MG63 (cell line): ENCODE results near the gene RIMBP2. TPM values are rescaled to one million over a fixed set of nuclear protein-coding genes. Genes with fewer than 3 reads are reported as not detected.

ENCODE experiments used
- DNase-seq: peaks from one replicate; pipeline ENCODE4 v3.0.0-alpha.2; 2020
- H3K27me3 ChIP-seq: fragments of 250-450 bp; sonication (Bioruptor Pico); 2 replicates; pipeline ENCODE4 v1.5.1; 2020; ENCODE audit warnings: mild to moderate bottlenecking, moderate library complexity
- H3K36me3 ChIP-seq: fragments of 250-450 bp; sonication (Bioruptor Pico); 2 replicates; pipeline ENCODE4 v1.5.1; 2020; ENCODE audit warnings: mild to moderate bottlenecking, moderate library complexity
- H3K4me3 ChIP-seq: fragments of 250-450 bp; sonication (Bioruptor Pico); 2 replicates; pipeline ENCODE4 v1.5.1; 2020; ENCODE audit warnings: mild to moderate bottlenecking, moderate library complexity
- H3K9me3 ChIP-seq: fragments of 250-450 bp; sonication (Bioruptor Pico); 2 replicates; pipeline ENCODE4 v1.5.1; 2020; ENCODE audit warnings: mild to moderate bottlenecking, moderate library complexity
- total RNA-seq: library from RNA; depleted of rRNA; stranded (reverse); fragments of >200 nt; shearing (Covaris generic); gene quantifications from 2 replicates; pipeline ENCODE4 v1.2.3, GENCODE V29; 2014; ENCODE audit warnings: low replicate concordance

The RIMBP2 gene
- total RNA-seq, 1 experiment from 2014 or later = not detected

- H3K27me3 ChIP-seq = no peaks in the 10 kb centered on the region
- H3K9me3 ChIP-seq = no peaks in the 10 kb centered on the region
- no peak overlapping the region for H3K4me3 ChIP-seq
- H3K36me3 ChIP-seq = no peaks in the 10 kb centered on the region
- peak; percentile 14 for DNase-seq
These were observed 75.2 kb downstream of the RIMBP2 start for GRCh38 chr12:130640901-130641300.

- Histone ChIP-seq H3K4me3 (no peak overlapping the region), H3K27me3 (no peaks in the 10 kb centered on the region), H3K36me3 (no peaks in the 10 kb centered on the region), H3K9me3 (no peaks in the 10 kb centered on the region)
- DNase-seq = no peak
These were observed 75.6 kb downstream of the RIMBP2 start for GRCh38 chr12:130640496-130640895.

- Histone ChIP-seq H3K27me3 (no peaks in the 10 kb centered on the region), H3K36me3 (no peaks in the 10 kb centered on the region), H3K4me3 (no peak overlapping the region), H3K9me3 (no peaks in the 10 kb centered on the region)
- DNase-seq = peak; percentile 47
These were observed 76.3 kb downstream of the RIMBP2 start for GRCh38 chr12:130639476-130640424.

DNA sequence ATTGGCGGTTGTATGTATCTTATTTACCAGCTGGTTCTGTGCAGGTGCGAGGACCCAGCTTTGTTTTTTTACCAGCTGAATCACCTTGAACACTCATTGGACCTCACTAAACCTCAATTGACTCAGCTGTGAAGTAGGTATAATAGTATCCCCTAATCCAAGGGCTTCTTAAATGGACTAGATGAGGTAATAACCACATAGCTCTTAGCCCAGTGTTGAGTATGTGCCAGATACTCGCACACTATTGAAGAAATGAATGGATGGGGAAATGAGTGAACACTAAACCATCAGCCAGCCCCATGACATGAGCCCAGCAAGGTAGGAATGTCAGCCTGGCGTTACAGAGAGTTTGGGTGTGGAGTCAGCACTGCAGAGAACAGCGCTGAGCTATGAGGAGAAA lies 79.7 kb downstream of the RIMBP2 start:
- Histone ChIP-seq H3K27me3 (no peaks in the 10 kb centered on the region), H3K36me3 (no peaks in the 10 kb centered on the region), H3K9me3 (no peaks in the 10 kb centered on the region), H3K4me3 (no peak overlapping the region)
- DNase-seq = no peak

- no peak for DNase-seq
- Histone ChIP-seq H3K9me3 (no peaks in the 10 kb centered on the region), H3K4me3 (no peak overlapping the region), H3K27me3 (no peaks in the 10 kb centered on the region), H3K36me3 (no peaks in the 10 kb centered on the region)
These were observed 81.2 kb downstream of the RIMBP2 start for GRCh38 chr12:130634866-130635265.

DNA sequence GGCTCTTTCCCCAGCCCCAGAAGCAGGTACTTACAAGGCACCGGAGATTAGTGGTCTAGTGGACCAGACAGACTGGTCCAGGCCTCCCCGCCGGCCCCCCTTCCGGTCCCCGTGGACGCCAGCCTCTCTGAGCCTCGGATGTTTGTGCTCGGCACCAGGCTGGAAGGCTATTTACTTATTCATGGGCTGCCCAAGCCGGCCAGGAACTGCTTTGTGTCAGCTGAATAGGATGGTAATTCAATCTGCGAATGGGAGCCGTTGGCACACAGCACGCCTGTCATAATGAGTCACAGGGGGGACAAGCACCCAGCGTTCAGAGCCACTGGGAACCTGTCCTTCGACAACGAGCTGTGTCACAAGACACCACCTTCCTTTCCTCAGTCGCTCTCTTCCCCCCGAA lies 82.3 kb downstream of the RIMBP2 start:
- Histone ChIP-seq H3K4me3 (no peak overlapping the region), H3K36me3 (no peaks in the 10 kb centered on the region), H3K9me3 (no peaks in the 10 kb centered on the region), H3K27me3 (no peaks in the 10 kb centered on the region)
- peak; percentile 57 for DNase-seq

DNA sequence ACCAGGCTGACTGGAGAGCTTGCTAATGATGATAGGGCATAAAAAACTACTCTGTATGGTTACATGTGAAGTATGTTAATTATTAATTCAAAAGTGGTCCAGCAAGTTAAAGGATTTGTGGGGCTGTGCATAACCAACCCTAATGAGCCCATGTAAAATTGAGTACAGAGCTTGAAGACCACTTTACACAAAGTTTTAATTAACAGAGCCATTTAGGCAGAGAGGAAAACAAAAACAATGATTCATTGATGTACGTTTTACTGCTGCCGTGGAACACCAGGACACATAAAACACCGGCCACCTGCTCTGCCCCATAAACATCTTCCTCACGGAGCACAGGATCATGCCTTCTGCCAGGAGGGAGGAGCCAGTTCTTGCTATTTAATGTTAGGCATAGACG lies 83.5 kb downstream of the RIMBP2 start:
- DNase-seq = no peak
- no peaks in the 10 kb centered on the region for H3K9me3 ChIP-seq
- H3K36me3 ChIP-seq = no peaks in the 10 kb centered on the region
- no peaks in the 10 kb centered on the region for H3K27me3 ChIP-seq
- no peak overlapping the region for H3K4me3 ChIP-seq

DNA sequence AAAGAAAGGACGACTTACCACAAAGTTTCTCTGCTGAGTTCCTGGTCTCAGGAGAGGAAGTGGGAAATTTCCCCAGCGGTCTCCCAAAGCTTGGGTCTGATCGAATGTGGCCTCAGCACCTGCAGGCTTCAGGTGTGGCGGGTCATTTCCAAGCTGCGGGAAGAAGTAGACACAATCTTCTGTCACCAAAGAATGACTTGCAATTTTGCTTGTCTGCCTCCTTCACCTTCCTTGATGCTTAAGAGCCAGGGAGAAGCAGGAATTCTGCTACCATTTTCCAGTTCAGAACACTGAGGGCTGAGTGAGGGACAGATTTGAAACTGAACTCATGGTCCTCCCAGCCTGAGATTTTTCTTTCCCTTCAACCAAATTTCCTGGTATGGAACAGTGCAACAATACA lies 87.8 kb downstream of the RIMBP2 start:
- no peak for DNase-seq
- H3K4me3 ChIP-seq = no peak overlapping the region
- H3K36me3 ChIP-seq = no peaks in the 10 kb centered on the region
- H3K27me3 ChIP-seq = no peaks in the 10 kb centered on the region
- no peaks in the 10 kb centered on the region for H3K9me3 ChIP-seq

DNA sequence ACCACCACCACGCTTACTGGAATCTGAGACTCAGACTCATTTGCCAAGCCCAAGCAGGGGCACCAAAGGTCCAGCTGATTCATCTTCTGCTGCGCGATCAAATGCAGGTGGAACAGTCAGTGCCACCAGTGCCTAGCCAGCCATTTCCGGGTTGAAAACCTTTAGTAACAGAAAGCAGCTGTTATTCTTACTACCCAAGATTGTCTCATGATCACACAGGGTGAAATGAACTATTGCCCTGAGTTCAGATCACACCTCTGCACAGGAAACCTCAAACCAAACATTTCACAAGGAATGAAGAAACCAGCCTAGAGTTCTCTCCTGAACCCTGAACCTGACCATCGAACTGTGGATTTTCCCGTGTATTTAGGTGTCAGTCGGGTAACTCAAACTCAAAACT lies 88.9 kb downstream of the RIMBP2 start:
- H3K36me3 ChIP-seq = no peaks in the 10 kb centered on the region
- no peak overlapping the region for H3K4me3 ChIP-seq
- no peaks in the 10 kb centered on the region for H3K27me3 ChIP-seq
- H3K9me3 ChIP-seq = no peaks in the 10 kb centered on the region
- no peak for DNase-seq

DNA sequence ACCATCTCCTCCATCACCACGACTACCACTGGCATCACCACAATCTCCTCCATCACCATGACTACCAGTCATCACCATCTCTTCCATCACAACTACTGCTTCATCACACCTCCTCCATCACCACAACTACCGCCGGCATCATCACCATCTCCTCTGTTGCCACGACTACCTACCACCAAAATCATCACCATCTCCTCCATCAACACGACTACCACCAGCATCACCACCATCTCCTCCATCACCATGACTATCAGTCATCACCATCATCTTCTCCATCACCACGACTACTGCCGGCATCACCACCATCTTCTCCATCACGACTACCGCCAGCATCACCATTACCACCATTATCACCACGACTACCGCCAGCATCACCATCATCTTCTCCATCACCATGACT lies 89.5 kb downstream of the RIMBP2 start:
- no peaks in the 10 kb centered on the region for H3K9me3 ChIP-seq
- DNase-seq = no peak
- H3K36me3 ChIP-seq = no peaks in the 10 kb centered on the region
- H3K27me3 ChIP-seq = no peaks in the 10 kb centered on the region
- H3K4me3 ChIP-seq = no peak overlapping the region

GRCh38 chr12:130625201-130625600 lies 90.9 kb downstream of the RIMBP2 start:
- no peak for DNase-seq
- no peaks in the 10 kb centered on the region for H3K9me3 ChIP-seq
- H3K27me3 ChIP-seq = no peaks in the 10 kb centered on the region
- no peaks in the 10 kb centered on the region for H3K36me3 ChIP-seq
- H3K4me3 ChIP-seq = no peak overlapping the region

DNA sequence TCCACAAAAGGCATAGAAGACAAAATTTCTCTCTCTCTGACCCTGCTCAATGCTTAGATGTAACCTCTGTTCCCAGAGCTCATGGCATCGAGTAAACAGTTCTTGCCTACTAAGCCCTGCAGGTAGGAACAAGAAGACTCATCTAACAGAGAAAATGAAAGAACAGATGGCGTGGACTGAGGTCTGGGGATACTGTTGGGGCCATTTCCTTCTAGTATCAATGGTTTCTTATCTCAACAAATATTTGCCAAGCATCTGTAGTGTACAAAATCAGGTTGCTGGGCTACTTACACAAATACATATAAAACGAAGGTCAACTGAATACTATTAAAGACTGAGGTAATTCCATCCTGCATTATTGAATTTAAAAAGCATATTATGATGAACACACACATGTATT lies 93.3 kb downstream of the RIMBP2 start:
- Histone ChIP-seq H3K9me3 (no peaks in the 10 kb centered on the region), H3K4me3 (no peak overlapping the region), H3K27me3 (no peaks in the 10 kb centered on the region), H3K36me3 (no peaks in the 10 kb centered on the region)
- DNase-seq = no peak

DNA sequence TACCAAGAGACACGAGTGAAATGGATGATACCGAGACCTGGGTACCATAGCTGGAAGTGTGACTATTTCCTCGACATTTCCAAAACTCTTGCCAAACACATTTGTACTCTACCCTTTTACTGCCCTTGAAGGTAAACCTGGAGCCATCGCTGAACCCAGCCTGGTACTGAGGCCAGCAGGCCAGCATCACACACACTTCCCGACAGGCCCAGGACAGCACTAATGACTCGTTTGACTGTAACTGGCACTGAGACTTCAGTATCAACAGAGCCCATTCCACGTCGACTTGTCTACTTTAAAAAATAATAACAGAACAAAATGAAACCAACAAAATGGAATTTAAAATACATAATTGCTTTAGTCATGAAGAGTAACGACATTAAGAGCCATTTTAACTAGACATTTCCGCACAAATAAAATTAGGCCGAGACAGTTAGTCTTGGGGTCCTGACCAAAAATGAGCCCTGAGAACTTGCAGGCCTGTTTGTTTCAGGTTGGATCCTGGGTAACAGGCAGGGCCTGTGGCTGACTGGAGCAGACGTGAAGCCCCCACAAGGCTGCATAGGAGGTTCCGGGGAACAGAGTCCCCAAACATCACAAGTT lies 94.3 kb downstream of the RIMBP2 start:
- Histone ChIP-seq H3K9me3 (no peaks in the 10 kb centered on the region), H3K36me3 (no peaks in the 10 kb centered on the region), H3K27me3 (no peaks in the 10 kb centered on the region), H3K4me3 (no peak overlapping the region)
- no peak for DNase-seq

DNA sequence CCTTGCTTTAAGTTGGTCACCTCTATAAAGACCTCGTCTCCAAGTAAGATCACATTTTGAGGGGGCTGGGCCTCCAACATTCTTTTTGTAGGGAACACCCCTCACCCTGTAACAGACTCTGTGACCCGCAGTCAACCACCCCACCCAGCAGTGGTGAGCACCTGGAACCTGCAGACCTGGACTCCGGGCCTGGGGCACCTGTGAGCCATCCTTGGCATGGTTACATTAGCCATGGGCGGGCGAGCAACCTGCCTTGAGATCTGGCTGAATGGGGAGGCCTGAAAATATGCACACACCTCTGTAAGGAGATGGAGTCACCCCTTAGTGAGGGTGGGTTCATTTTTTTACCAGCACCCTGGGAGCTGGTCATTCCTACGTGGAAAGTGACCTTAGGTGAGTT lies 95.3 kb downstream of the RIMBP2 start:
- Histone ChIP-seq H3K9me3 (no peaks in the 10 kb centered on the region), H3K27me3 (no peaks in the 10 kb centered on the region), H3K36me3 (no peaks in the 10 kb centered on the region), H3K4me3 (no peak overlapping the region)
- no peak for DNase-seq

DNA sequence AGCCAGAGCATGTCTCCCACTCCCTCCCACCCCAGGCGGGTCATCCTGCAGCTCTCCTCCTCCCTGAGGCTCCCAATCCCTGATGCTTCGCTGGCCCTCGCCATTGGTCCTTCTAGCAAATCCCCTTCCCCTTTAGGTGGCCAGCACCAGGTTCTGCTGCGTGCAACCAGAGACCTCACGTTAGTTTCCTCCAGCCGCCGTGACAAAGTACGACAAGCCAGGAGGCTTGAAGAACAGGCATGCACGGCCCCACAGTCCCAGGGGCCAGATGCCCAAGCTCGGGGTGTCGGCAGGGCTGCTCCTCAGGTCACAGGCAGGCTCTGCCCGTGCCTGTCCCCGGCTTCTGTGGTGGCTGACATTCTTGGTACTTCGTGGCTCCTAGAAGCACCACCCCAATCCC lies 95.8 kb downstream of the RIMBP2 start:
- no peaks in the 10 kb centered on the region for H3K27me3 ChIP-seq
- H3K36me3 ChIP-seq = no peaks in the 10 kb centered on the region
- DNase-seq = no peak
- no peak overlapping the region for H3K4me3 ChIP-seq
- no peaks in the 10 kb centered on the region for H3K9me3 ChIP-seq

GRCh38 chr12:130619385-130620001 lies 96.6 kb downstream of the RIMBP2 start:
- DNase-seq = no peak
- Histone ChIP-seq H3K4me3 (no peak overlapping the region), H3K27me3 (no peaks in the 10 kb centered on the region), H3K36me3 (no peaks in the 10 kb centered on the region), H3K9me3 (no peaks in the 10 kb centered on the region)

GRCh38 chr12:130617219-130617618 lies 98.9 kb downstream of the RIMBP2 start:
- H3K4me3 ChIP-seq = no peak overlapping the region
- peak; percentile 10 for DNase-seq
- H3K36me3 ChIP-seq = no peaks in the 10 kb centered on the region
- no peaks in the 10 kb centered on the region for H3K9me3 ChIP-seq
- no peaks in the 10 kb centered on the region for H3K27me3 ChIP-seq
